ENCODE data around the gene MEX3D.

- TF ChIP-seq CTCF (conservative IDR thresholded peaks at IDR 0.05): no peak
- no peak for TF ChIP-seq ZFX (IDR thresholded peaks at IDR 0.05)
Observed at GRCh38 chr19:1616875-1617274, 48.8 kb upstream of the MEX3D start.

Data from C4-2B (cell line).